ENCODE measurements around the gene SDF2L1. TPM values are rescaled to one million over a fixed set of nuclear protein-coding genes. Genes with fewer than 3 reads are reported as not detected.
A peak's percentile ranks its signal among the peaks of the same experiment; 100 is the strongest.

Gene SDF2L1
- total RNA-seq, 1 experiment from 2014 or later = 91.5 TPM

GRCh38 chr22:21693333-21693998, 51.4 kb downstream of the SDF2L1 start:
- no peaks in the 10 kb centered on the region for H3K27me3 Mint-ChIP-seq (ENCODE audit: insufficient read depth, unreplicated experiment)
- POLR2A ChIA-PET = no interaction called here
- H3K27ac Mint-ChIP-seq (ENCODE audit: low read depth, unreplicated experiment) = no peak overlapping the region
- intact Hi-C loops (cut with micrococcal nuclease) = no loop called here
- no TSS peak for BruUV-seq (replicated peaks)
- H3K4me1 Mint-ChIP-seq (ENCODE audit: insufficient read depth, unreplicated experiment) = no peaks in the 10 kb centered on the region
- no peaks in the 10 kb centered on the region for H3K9me3 Mint-ChIP-seq (ENCODE audit: unreplicated experiment)
- no peak for TF ChIP-seq CTCF (IDR thresholded peaks at IDR 0.05; ENCODE audit: unreplicated experiment)
- H3K4me3 Mint-ChIP-seq (ENCODE audit: unreplicated experiment) = no peak overlapping the region
- peaks cover 41% of the 10 kb centered on the region for H3K36me3 Mint-ChIP-seq (ENCODE audit: insufficient read depth, unreplicated experiment)
- CTCF ChIA-PET = no interaction called here
- no peak for DNase-seq (ENCODE audit: unreplicated experiment)

Small RNAs within 50 kb of the gene (microRNA-seq; reads per million reads assigned to microRNA genes)
- gene MIR130B = 1,272 reads per million, percentile 88 among the genes with 10 or more reads in this experiment
- 10.6 reads per million, percentile 51 among the genes with 10 or more reads in this experiment for gene MIR301B

Other genes with a start within 250 kb of the SDF2L1 start
- 2.2 and 2.5 TPM in 2 replicates for gene HIC2, start 224.9 kb upstream of the SDF2L1 start, total RNA-seq (2022)
- gene TMEM191C, start 174.9 kb upstream of the SDF2L1 start, total RNA-seq (2022) = 0.75 and 1.4 TPM in 2 replicates
- gene RIMBP3C, start 90.8 kb upstream of the SDF2L1 start, total RNA-seq (2022) = 0.14 and 0.20 TPM in 2 replicates
- gene UBE2L3, start 74.6 kb upstream of the SDF2L1 start, total RNA-seq (2022) = 44.2 and 49.0 TPM in 2 replicates
- gene YDJC, start 12.3 kb upstream of the SDF2L1 start, total RNA-seq (2022) = 58.6 and 83.5 TPM in 2 replicates
- gene CCDC116, start 9.5 kb upstream of the SDF2L1 start, total RNA-seq (2022) = 0.21 TPM in 1 of 2 replicates, not detected in the other
- gene PPIL2, start 23.7 kb downstream of the SDF2L1 start, total RNA-seq (2022) = 34.4 and 41.3 TPM in 2 replicates
- 0.07 and 0.27 TPM in 2 replicates for gene YPEL1, start 93.5 kb downstream of the SDF2L1 start, total RNA-seq (2022)
- gene MAPK1, start 225.3 kb downstream of the SDF2L1 start, total RNA-seq (2022) = 123 and 145 TPM in 2 replicates